GM12878 (cell line): ENCODE results near the gene MDH1. TPM values are rescaled to one million over a fixed set of nuclear protein-coding genes. Genes with fewer than 3 reads are reported as not detected.
"Not testable (repeated sequence)": the region's sequence is repeated elsewhere in the genome, so short reads cannot be mapped to it uniquely, and the experiment has no call there.

Experiments
- ATAC-seq: fragments of 200-7000 bp; cut with Tn5 transposase; 3 replicates; pipeline ENCODE4 v1.9.1; 2020; ENCODE audit warnings: mild to moderate bottlenecking, moderate library complexity
- BruUV-seq: library from RNA; stranded (reverse); fragments of 400-500 nt; replicated peaks from 2 replicates; lab custom pipeline; 2021; lab: Mats Ljungman, UMichigan
- CTCF ChIA-PET: fragments of 300-600 bp; sonication (Branson Sonifier 250); formaldehyde crosslinking; extraction: SDS; loops from one replicate; lab custom pipeline; 2021; ENCODE audit warnings: inconsistent platforms; lab: Yijun Ruan, JAX
- POLR2A ChIA-PET: fragments of 350-600 bp; formaldehyde crosslinking; extraction: SDS; loops from one replicate; lab custom pipeline; 2021; ENCODE audit warnings: inconsistent platforms; lab: Charles Lee
- RAD21 ChIA-PET: fragments of 300-600 bp; sonication (Branson Sonifier 250); formaldehyde crosslinking; loops from one replicate; lab custom pipeline; 2023; ENCODE audit warnings: antibody characterized with exemption; ENCODE audit not compliant: unreplicated experiment; lab: Charles Lee
- SMC1A ChIA-PET: fragments of 300-600 bp; sonication (Branson Sonifier 250); formaldehyde crosslinking; loops from one replicate; lab custom pipeline; 2023; ENCODE audit not compliant: unreplicated experiment, uncharacterized antibody; lab: Charles Lee
- DNase-seq: peaks from one replicate; pipeline ENCODE4 v3.0.0-alpha.2; 2011; ENCODE audit warnings: low read depth, low spot score
- FAIRE-seq: peaks from 3 replicates; lab custom pipeline; 2011; peaks lifted over from hg19 to GRCh38; lab: Jason Lieb, UNC
- H2AFZ ChIP-seq: 2 replicates; pipeline ENCODE4 v1.6.0; 2011; ENCODE audit warnings: low read depth, low read length, control low read depth; ENCODE audit not compliant: control insufficient read depth
- H3K27ac ChIP-seq: 2 replicates; pipeline ENCODE4 v1.5.1; 2011; ENCODE audit warnings: control low read depth; ENCODE audit not compliant: control insufficient read depth, insufficient read depth
- H3K27me3 ChIP-seq, 2 experiments: replicated peaks in 1 of 2; 2 replicates each; pipeline versions ENCODE4 v1.6.0 to v1.6.1; 2011; ENCODE audit warnings: low read length in 1 of 2; ENCODE audit not compliant: control insufficient read depth in 2 of 2, insufficient read depth in 2 of 2
- H3K36me3 ChIP-seq, 2 experiments: 2 replicates each; pipeline ENCODE4 v1.5.1; 2011; ENCODE audit warnings: low read length in 1 of 2; ENCODE audit not compliant: control insufficient read depth in 2 of 2, insufficient read depth in 2 of 2
- H3K4me1 ChIP-seq: 2 replicates; pipeline ENCODE4 v1.6.1; 2011; ENCODE audit warnings: mild to moderate bottlenecking, low read length, moderate library complexity, mixed read lengths; ENCODE audit not compliant: control insufficient read depth, insufficient read depth
- H3K4me2 ChIP-seq: 2 replicates; pipeline ENCODE4 v1.6.0; 2011; ENCODE audit warnings: control low read depth; ENCODE audit not compliant: control insufficient read depth, insufficient read depth
- H3K4me3 ChIP-seq: fragments of 200-600 bp; sonication (generic); 2 replicates; pipeline ENCODE4 v1.5.1; 2016
- H3K79me2 ChIP-seq: 2 replicates; pipeline ENCODE4 v1.6.0; 2011; ENCODE audit warnings: low read length; ENCODE audit not compliant: control insufficient read depth, insufficient read depth
- H3K9ac ChIP-seq: 2 replicates; pipeline ENCODE4 v1.8.0; 2011; ENCODE audit warnings: low read length, control low read depth, mixed read lengths; ENCODE audit not compliant: control insufficient read depth, insufficient read depth
- H3K9me3 ChIP-seq: replicated peaks from 3 replicates; pipeline ENCODE4 v1.5.1; 2011; ENCODE audit warnings: mild to moderate bottlenecking, low read length; ENCODE audit not compliant: control insufficient read depth, insufficient read depth
- H4K20me1 ChIP-seq: 2 replicates; pipeline ENCODE4 v1.6.0; 2011; ENCODE audit not compliant: control insufficient read depth, insufficient read depth
- ETV6 ChIP-seq, 2 experiments: fragments of 450-650 bp in 1 of 2; IDR thresholded peaks in 1 of 2; conservative IDR thresholded peaks in 1 of 2; 2 replicates each; pipeline ENCODE4 v1.6.1; 2014; ENCODE audit warnings: antibody characterized with exemption in 1 of 2, borderline replicate concordance in 1 of 2, low read depth in 1 of 2, mild to moderate bottlenecking in 1 of 2, moderate library complexity in 1 of 2
- FOXM1 ChIP-seq: IDR thresholded peaks from 2 replicates; pipeline ENCODE4 v1.6.1; 2012; ENCODE audit warnings: low read depth, mild to moderate bottlenecking, inconsistent platforms, low read length, moderate library complexity
- NR2C2 ChIP-seq: IDR thresholded peaks from 2 replicates; pipeline ENCODE4 v1.6.1; 2011; ENCODE audit warnings: borderline replicate concordance, low read depth; ENCODE audit not compliant: control insufficient read depth, insufficient read length
- RELA ChIP-seq: fragments of 450-650 bp; IDR thresholded peaks from 2 replicates; pipeline ENCODE4 v1.8.0; 2014; ENCODE audit warnings: borderline replicate concordance; ENCODE audit not compliant: partially characterized antibody
- SIN3A ChIP-seq: IDR thresholded peaks from 2 replicates; pipeline ENCODE4 v1.6.1; 2012; ENCODE audit warnings: low read depth, low read length, improper control_type of control experiment
- SIX5 ChIP-seq: IDR thresholded peaks from 2 replicates; pipeline ENCODE4 v1.6.1; 2011; ENCODE audit warnings: mild to moderate bottlenecking, low read depth, low read length, moderate library complexity; ENCODE audit not compliant: severe bottlenecking
- SMARCA5 ChIP-seq: fragments of 450-650 bp; IDR thresholded peaks from 2 replicates; pipeline ENCODE4 v1.6.1; 2017; ENCODE audit warnings: mild to moderate bottlenecking
- SMC3 ChIP-seq: IDR thresholded peaks from 2 replicates; pipeline ENCODE4 v1.6.1; 2011; ENCODE audit warnings: low read length, improper control_type of control experiment, borderline replicate concordance
- SPI1 ChIP-seq: IDR thresholded peaks from 2 replicates; pipeline ENCODE4 v1.6.1; 2011; ENCODE audit warnings: low read depth, mild to moderate bottlenecking, low read length, moderate library complexity, borderline replicate concordance; ENCODE audit not compliant: insufficient read depth
- ZZZ3 ChIP-seq: IDR thresholded peaks from 2 replicates; pipeline ENCODE4 v1.6.1; 2011; ENCODE audit warnings: low read depth; ENCODE audit not compliant: control insufficient read depth, insufficient read length
- WGBS: methylation state at CpG from one replicate; pipeline ENCODE4 v1.1.6; 2016; ENCODE audit warnings: low lambda C conversion rate; ENCODE audit not compliant: insufficient replicate concordance, insufficient coverage; ENCODE audit errors: missing lambda C conversion rate; 5-methylcytosine and 5-hydroxymethylcytosine counted together
- in situ Hi-C: fragments of 300-500 bp; cut with MboI; formaldehyde crosslinking; loops from 9 replicates; pipeline ENCODE4 v1.14.3; 2018; ENCODE audit warnings: mixed read lengths
- intact Hi-C: fragments of 100-400 bp; cut with micrococcal nuclease; formaldehyde crosslinking; loops from one replicate; pipeline ENCODE4 v1.14.2; 2022; ENCODE audit not compliant: unreplicated experiment
- polyA plus RNA-seq, 11 experiments: library from polyadenylated mRNA; depleted of rRNA in 4 of 11; unstranded in 6 of 11; stranded (reverse) in 5 of 11; fragments of >200 nt; fragmentation: Nextera tagmentation in 4 of 11; fragmentation: Illumina TruSeq in 1 of 11; extraction: Ambion mirVana in 4 of 11; extraction: Trizol in 1 of 11; gene quantifications; 1 replicate in 1 of 11; 2 replicates in 10 of 11; pipeline versions ENCODE4 v1.2.1 to v1.2.3, GENCODE V29; 2011 to 2016; ENCODE audit warnings: inconsistent platforms in 2 of 11, missing spikeins in 2 of 11, low read depth in 1 of 11
- total RNA-seq, 4 experiments: library from RNA; depleted of rRNA in 3 of 4; stranded (reverse); fragments of >200 nt in 3 of 4; fragmentation: Illumina TruSeq in 1 of 4; extraction: Trizol in 1 of 4; gene quantifications; 2 replicates each; pipeline versions ENCODE4 v1.2.1 to v1.2.3, GENCODE V29; 2013 to 2021
- TF ChIP-seq, protein P1 (sequence below): IDR thresholded peaks from 2 replicates; pipeline ENCODE4 v1.6.1; 2012; ENCODE audit warnings: low read depth, low read length, improper control_type of control experiment

The MDH1 gene
- total and polyA plus RNA-seq, 10 of the 15 experiments (the other 5 are each of a cell fraction or from before 2014, with no cell fraction given) = 254 to 1,581 (median 440) TPM

DNA sequence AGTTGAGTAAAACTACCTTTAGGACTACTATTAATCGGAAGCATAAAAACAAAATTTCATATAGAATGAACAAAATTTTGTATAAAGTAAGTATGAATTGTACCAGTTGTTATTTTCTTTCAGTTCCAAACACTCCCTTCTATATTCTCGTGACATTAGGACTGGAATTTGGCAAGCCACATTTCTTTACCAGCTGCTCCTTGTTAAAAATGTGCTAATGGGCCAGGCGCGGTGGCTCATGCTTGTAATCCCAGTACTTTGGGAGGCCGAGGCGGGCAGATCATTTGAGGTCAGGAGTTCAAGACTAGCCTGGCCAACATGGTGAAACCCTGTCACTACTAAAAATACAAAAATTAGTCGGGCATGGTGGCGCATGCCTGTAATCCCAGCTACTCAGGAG, 20.1 kb downstream of the MDH1 start:
- H3K9me3 ChIP-seq, intact Hi-C loops, H3K4me2 ChIP-seq, SMC1A ChIA-PET, H3K79me2 ChIP-seq, DNase-seq, POLR2A ChIA-PET, H3K4me3 ChIP-seq, H3K27ac ChIP-seq, H3K9ac ChIP-seq, ATAC-seq, RAD21 ChIA-PET, H3K4me1 ChIP-seq, FAIRE-seq, in situ Hi-C loops, BruUV-seq, CTCF ChIA-PET, H3K27me3 ChIP-seq, H2AFZ ChIP-seq, H4K20me1 ChIP-seq: not testable (repeated sequence)
- H3K36me3 ChIP-seq = peaks cover 5 to 20% of the 10 kb centered on the region in 2 experiments
- 86% methylated on average over 8 of the region's 8 CpGs for WGBS

- Histone ChIP-seq H3K4me1 (no peaks in the 10 kb centered on the region), H3K27ac (no peak overlapping the region), H3K4me3 (no peak overlapping the region), H3K9ac (no peak overlapping the region), H3K9me3 (no peaks in the 10 kb centered on the region), H3K27me3 (no peaks in the 10 kb centered on the region), H4K20me1 (no peaks in the 10 kb centered on the region), H3K79me2 (no peaks in the 10 kb centered on the region), H3K4me2 (no peak overlapping the region), H2AFZ (no peak overlapping the region), H3K36me3 (peaks cover 3 to 11% of the 10 kb centered on the region in 2 experiments)
- DNase-seq = no peak
- POLR2A ChIA-PET = no interaction called here
- TF ChIP-seq SIN3A = no peak
- no peak for TF ChIP-seq NR2C2
- no peak for TF ChIP-seq SMARCA5
- TF ChIP-seq ZZZ3 = no peak
- TF ChIP-seq SIX5 = no peak
- no peak for TF ChIP-seq SPI1
- TF ChIP-seq RELA = no peak
- TF ChIP-seq, protein P1, sequence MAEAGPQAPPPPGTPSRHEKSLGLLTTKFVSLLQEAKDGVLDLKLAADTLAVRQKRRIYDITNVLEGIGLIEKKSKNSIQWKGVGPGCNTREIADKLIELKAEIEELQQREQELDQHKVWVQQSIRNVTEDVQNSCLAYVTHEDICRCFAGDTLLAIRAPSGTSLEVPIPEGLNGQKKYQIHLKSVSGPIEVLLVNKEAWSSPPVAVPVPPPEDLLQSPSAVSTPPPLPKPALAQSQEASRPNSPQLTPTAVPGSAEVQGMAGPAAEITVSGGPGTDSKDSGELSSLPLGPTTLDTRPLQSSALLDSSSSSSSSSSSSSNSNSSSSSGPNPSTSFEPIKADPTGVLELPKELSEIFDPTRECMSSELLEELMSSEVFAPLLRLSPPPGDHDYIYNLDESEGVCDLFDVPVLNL = no peak
- no peak for TF ChIP-seq FOXM1
- TF ChIP-seq ETV6 (conservative IDR thresholded peaks at IDR 0.05 in 1 of 2, IDR thresholded peaks at IDR 0.05 in 1 of 2; ENCODE audit: borderline replicate concordance in 1 of 2, low read depth in 1 of 2) = no peak
- TF ChIP-seq SMC3 = no peak
- RAD21 ChIA-PET = no interaction called here
- in situ Hi-C loops (no loop called here), intact Hi-C loops (no loop called here)
- no peak for FAIRE-seq
- no peak for ATAC-seq
- CTCF ChIA-PET = no interaction called here
- 98% methylated on average over 4 of the region's 4 CpGs for WGBS
- no TSS peak for BruUV-seq
- SMC1A ChIA-PET = interaction anchor here (1.0 kb wide), 1 partner anchor 11 kb away, joined by 3 read pairs; no protein-coding TSS in a partner anchor
Measured at GRCh38 chr2:63610525-63610924, 21.8 kb downstream of the MDH1 start.
